ENCODE data around the gene RAB31.

- TF ChIP-seq, protein P1, sequence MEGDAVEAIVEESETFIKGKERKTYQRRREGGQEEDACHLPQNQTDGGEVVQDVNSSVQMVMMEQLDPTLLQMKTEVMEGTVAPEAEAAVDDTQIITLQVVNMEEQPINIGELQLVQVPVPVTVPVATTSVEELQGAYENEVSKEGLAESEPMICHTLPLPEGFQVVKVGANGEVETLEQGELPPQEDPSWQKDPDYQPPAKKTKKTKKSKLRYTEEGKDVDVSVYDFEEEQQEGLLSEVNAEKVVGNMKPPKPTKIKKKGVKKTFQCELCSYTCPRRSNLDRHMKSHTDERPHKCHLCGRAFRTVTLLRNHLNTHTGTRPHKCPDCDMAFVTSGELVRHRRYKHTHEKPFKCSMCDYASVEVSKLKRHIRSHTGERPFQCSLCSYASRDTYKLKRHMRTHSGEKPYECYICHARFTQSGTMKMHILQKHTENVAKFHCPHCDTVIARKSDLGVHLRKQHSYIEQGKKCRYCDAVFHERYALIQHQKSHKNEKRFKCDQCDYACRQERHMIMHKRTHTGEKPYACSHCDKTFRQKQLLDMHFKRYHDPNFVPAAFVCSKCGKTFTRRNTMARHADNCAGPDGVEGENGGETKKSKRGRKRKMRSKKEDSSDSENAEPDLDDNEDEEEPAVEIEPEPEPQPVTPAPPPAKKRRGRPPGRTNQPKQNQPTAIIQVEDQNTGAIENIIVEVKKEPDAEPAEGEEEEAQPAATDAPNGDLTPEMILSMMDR (IDR thresholded peaks at IDR 0.05) = no peak
- no peak for TF ChIP-seq POLR2A (IDR thresholded peaks at IDR 0.05)
Measured at GRCh38 chr18:9867071-9867594, 159.0 kb downstream of the RAB31 start.

All from testis (tissue), 2 donors.